NCI-H128 (cell line): ENCODE measurements around the gene ACTR6.
A peak's percentile ranks its signal among the peaks of the same experiment; 100 is the strongest.

Experiments used
- DNase-seq: peaks from one replicate; lab custom pipeline; 2025; ENCODE audit not compliant: unreplicated experiment; lab: John Stamatoyannopoulos, UW

Gene ACTR6

DNA sequence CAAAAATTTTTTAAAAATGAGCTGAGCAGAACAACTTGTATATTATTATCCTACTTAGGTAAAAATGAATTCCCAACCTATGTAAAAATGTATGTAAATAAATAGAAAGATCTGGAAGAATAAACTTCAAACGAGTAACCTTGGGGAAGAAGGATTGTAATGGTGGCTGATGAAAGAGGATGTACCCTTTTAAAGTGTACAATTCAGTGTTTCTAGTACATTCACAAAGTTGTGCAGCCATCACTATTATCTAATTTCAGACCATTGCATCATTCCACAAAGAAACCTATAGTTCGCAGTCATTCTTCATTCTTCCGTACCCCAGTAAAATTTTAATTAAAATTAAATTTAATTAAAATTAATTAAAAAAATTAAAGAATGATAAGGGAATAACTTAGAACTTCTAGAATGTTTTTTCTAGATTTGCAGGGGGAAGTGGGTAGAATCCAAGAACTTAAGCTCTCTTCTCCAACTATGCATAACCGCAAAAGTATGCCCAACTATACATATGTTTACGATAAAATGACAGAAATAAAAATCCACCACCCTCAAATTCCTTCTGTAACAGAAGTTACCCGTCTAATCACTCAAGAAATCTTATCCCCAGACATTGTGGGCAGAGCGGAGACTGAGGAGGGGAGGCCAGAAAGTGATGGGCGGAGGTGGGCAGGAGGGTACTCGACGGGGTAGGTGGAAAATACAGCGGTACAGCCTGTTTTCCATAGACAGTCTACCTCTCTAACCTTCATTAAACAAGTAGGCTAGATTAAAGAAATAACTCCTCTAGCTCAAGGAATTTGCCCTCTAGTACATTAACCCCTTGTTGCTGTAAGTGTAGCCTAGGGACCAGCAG lies 65.3 kb downstream of the ACTR6 start:
- no peak for DNase-seq

DNA sequence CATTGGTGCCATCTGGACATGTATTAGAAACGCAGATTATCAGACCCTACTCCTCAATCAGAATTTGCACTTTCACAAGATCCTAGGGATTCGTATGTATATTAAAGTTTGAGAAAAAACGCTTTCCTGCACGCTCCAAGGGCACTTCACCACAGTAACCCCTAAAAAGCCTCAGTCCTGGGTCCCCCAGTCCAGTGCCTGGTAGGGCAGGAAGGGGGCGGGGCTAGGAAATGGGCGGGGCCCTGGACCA lies 65.9 kb downstream of the ACTR6 start:
- no peak for DNase-seq

GRCh38 chr12:100266835-100267602 lies 66.4 kb downstream of the ACTR6 start, which contains the start of the genes DEPDC4 and SCYL2:
DEPDC4 (minus strand) TSS chr12:100267079; CDS start chr12:100267076, 3 bp downstream.
SCYL2 (plus strand) TSS chr12:100267177; CDS start chr12:100282971, 15,794 bp downstream.
- DNase-seq = peak; percentile 90

DNA sequence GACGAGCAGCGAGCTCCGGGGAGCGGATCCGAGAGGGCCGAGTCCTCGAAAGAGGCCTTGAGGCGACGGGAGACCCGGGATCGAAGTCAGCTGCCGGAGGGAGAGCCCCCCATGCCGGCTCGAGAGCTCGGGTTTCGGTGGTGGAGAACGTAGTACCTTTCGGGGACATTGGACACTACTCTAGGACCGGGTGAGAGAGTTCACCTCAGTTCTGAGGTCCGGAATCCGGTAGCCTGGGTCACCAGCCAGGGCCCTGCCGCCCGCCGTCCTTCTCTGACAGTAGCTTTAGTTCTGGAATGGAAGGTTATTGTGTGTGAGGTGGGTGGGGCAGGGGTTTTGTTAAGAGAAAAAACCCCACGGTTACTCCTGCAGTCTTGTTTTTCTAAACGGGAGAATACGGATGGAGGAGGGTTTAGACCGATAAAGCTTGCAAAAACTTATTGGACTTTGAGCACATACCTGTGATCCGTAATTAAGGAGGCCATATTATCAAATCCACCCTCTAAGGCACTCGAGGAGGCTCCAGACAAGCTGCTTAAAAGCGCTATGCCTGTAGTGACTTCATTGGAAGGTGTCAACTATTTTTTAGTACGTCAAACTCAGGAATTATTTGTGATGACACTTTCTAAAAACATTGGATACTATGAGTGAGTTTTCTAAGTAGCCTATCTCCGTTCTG lies 67.1 kb downstream of the ACTR6 start:
- DNase-seq = no peak

- no peak for DNase-seq
Observed at GRCh38 chr12:100268835-100269564, 68.4 kb downstream of the ACTR6 start.

DNA sequence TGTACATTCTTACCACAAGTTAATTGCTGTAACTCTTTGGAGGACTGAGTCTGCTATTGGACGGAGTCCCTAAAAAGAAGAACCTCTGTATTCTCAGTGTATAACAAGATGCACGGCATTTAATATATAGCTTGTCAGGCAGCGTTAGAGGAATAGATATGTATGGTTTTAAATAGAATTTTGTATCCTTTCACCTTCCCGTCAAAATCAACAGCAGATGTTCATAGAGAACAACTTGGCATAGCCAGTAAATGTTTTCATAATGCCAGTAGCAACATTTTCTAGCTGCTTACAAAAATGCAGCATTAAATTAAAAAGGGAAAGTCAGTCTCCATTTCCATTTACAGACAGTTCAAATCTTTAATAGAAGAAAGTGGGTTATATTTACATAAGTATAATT lies 73.2 kb downstream of the ACTR6 start:
- no peak for DNase-seq
